OCI-LY7 (cell line): ENCODE measurements around the gene MYRIP. TPM values are rescaled to one million over a fixed set of nuclear protein-coding genes. Genes with fewer than 3 reads are reported as not detected.

Experiments
- BruUV-seq: library from RNA; stranded (reverse); fragments of 400-500 nt; replicated peaks from 2 replicates; lab custom pipeline; 2021; lab: Mats Ljungman, UMichigan
- CTCF ChIA-PET: fragments of 300-600 bp; sonication (Branson Sonifier 250); formaldehyde crosslinking; loops from one replicate; lab custom pipeline; 2022; ENCODE audit warnings: antibody characterized with exemption; ENCODE audit not compliant: unreplicated experiment; lab: Charles Lee
- POLR2A ChIA-PET: fragments of 300-600 bp; sonication (Branson Sonifier 250); formaldehyde crosslinking; loops from one replicate; lab custom pipeline; 2022; ENCODE audit warnings: antibody characterized with exemption; lab: Charles Lee
- DNase-seq: peaks from one replicate; pipeline ENCODE4 v3.0.0-alpha.2; 2015; ENCODE audit warnings: low spot score
- H2AFZ ChIP-seq: fragments of 200-600 bp; sonication (generic), shearing (Covaris generic); 2 replicates; pipeline ENCODE4 v1.6.1; 2014; ENCODE audit warnings: mild to moderate bottlenecking, antibody characterized with exemption, low read length, moderate library complexity
- H3K27ac ChIP-seq: fragments of 200-600 bp; sonication (generic); 2 replicates; pipeline ENCODE4 v1.5.1; 2014; ENCODE audit warnings: mixed run types, low read depth, mild to moderate bottlenecking, moderate library complexity, low read length, inconsistent platforms; ENCODE audit not compliant: poor library complexity, severe bottlenecking
- H3K36me3 ChIP-seq: fragments of 200-600 bp; sonication (generic); 2 replicates; pipeline ENCODE4 v1.6.1; 2014; ENCODE audit warnings: mild to moderate bottlenecking, antibody characterized with exemption, low read length, moderate library complexity, mixed read lengths; ENCODE audit not compliant: insufficient read depth
- H3K4me1 ChIP-seq: fragments of 200-600 bp; sonication (generic); 2 replicates; pipeline ENCODE4 v1.5.1; 2014; ENCODE audit warnings: mild to moderate bottlenecking, low read length; ENCODE audit not compliant: insufficient read depth, poor library complexity, severe bottlenecking
- H3K4me2 ChIP-seq: fragments of 200-600 bp; sonication (generic); 2 replicates; pipeline ENCODE4 v1.6.1; 2014; ENCODE audit warnings: mild to moderate bottlenecking, low read length
- H3K4me3 ChIP-seq: fragments of 200-600 bp; sonication (generic); 2 replicates; pipeline ENCODE4 v1.5.1; 2014; ENCODE audit warnings: mild to moderate bottlenecking, low read depth, low read length; ENCODE audit not compliant: poor library complexity, severe bottlenecking
- H3K79me2 ChIP-seq: fragments of 200-600 bp; sonication (generic); 2 replicates; pipeline ENCODE4 v1.6.1; 2016; ENCODE audit warnings: low read depth, mild to moderate bottlenecking, low read length, moderate library complexity, mixed read lengths; ENCODE audit not compliant: insufficient read depth
- H3K9me2 ChIP-seq: fragments of 200-600 bp; sonication (generic); 2 replicates; pipeline ENCODE4 v1.6.1; 2016; ENCODE audit warnings: mild to moderate bottlenecking, low read length, mixed read lengths; ENCODE audit not compliant: insufficient read depth
- H3K9me3 ChIP-seq: fragments of 200-600 bp; sonication (generic); 2 replicates; pipeline ENCODE4 v1.6.1; 2014; ENCODE audit warnings: mild to moderate bottlenecking, mixed run types, low read length, mixed read lengths
- H4K20me1 ChIP-seq: fragments of 200-600 bp; sonication (generic); 2 replicates; pipeline ENCODE4 v1.6.1; 2014; ENCODE audit warnings: mild to moderate bottlenecking, antibody characterized with exemption, low read length, moderate library complexity, mixed read lengths; ENCODE audit not compliant: insufficient read depth
- CTCF ChIP-seq: fragments of 200-600 bp; sonication (generic); conservative IDR thresholded peaks from 2 replicates; pipeline ENCODE4 v1.5.1; 2014; ENCODE audit warnings: mild to moderate bottlenecking, antibody characterized with exemption, low read length, moderate library complexity, mixed read lengths
- EZH2phosphoT487 ChIP-seq: fragments of 200-600 bp; sonication (generic); IDR thresholded peaks from 2 replicates; pipeline ENCODE4 v1.6.1; 2018; ENCODE audit warnings: low read depth, borderline replicate concordance, mild to moderate bottlenecking, mixed run types, antibody characterized with exemption, low read length, moderate library complexity, mixed read lengths
- intact Hi-C: fragments of 100-400 bp; cut with micrococcal nuclease; formaldehyde crosslinking; loops from one replicate; pipeline ENCODE4 v1.10.0; 2022; ENCODE audit not compliant: unreplicated experiment
- total RNA-seq, 2 experiments: library from RNA; depleted of rRNA in 1 of 2; stranded (reverse); fragments of >200 nt in 1 of 2; shearing (Covaris generic) in 1 of 2; gene quantifications; 2 replicates each; pipeline ENCODE4 v1.2.3, GENCODE V29; 2014 to 2022

MYRIP gene
- total RNA-seq, 2 experiments from 2014 or later: not detected

- H3K36me3 ChIP-seq: no peaks in the 10 kb centered on the region
These were observed 269.2 kb downstream of the MYRIP start for GRCh38 chr3:40078590-40078989.

GRCh38 chr3:40079203-40079846 lies 269.9 kb downstream of the MYRIP start:
- ChIA-PET POLR2A (no interaction called here), CTCF (no interaction called here)
- H3K4me2 ChIP-seq: no peak overlapping the region
- intact Hi-C loops: no loop called here
- no peak for TF ChIP-seq EZH2phosphoT487
- no peak overlapping the region for H3K27ac ChIP-seq
- H3K4me3 ChIP-seq: no peak overlapping the region
- H3K79me2 ChIP-seq: no peaks in the 10 kb centered on the region
- no TSS peak for BruUV-seq
- no peak for DNase-seq
- H3K4me1 ChIP-seq: no peaks in the 10 kb centered on the region
- H3K9me2 ChIP-seq: no peaks in the 10 kb centered on the region
- H4K20me1 ChIP-seq: no peaks in the 10 kb centered on the region
- no peaks in the 10 kb centered on the region for H3K9me3 ChIP-seq
- no peaks in the 10 kb centered on the region for H3K36me3 ChIP-seq
- H2AFZ ChIP-seq: no peak overlapping the region

More at GRCh38 chr3:40078590-40078989, 269.2 kb downstream of the MYRIP start:
- Histone ChIP-seq H3K27ac (no peak overlapping the region), H2AFZ (no peak overlapping the region), H3K4me2 (no peak overlapping the region), H3K9me3 (no peaks in the 10 kb centered on the region), H3K4me1 (no peaks in the 10 kb centered on the region), H3K79me2 (no peaks in the 10 kb centered on the region), H3K4me3 (no peak overlapping the region), H3K9me2 (no peaks in the 10 kb centered on the region), H4K20me1 (no peaks in the 10 kb centered on the region)
- no peak for DNase-seq
- intact Hi-C loops: no loop called here
- ChIA-PET POLR2A (no interaction called here), CTCF (no interaction called here)
- TF ChIP-seq CTCF: no peak
- no peak for TF ChIP-seq EZH2phosphoT487
- BruUV-seq: no TSS peak

- no peaks in the 10 kb centered on the region for H4K20me1 ChIP-seq
- no TSS peak for BruUV-seq
- H3K79me2 ChIP-seq: no peaks in the 10 kb centered on the region
- intact Hi-C loops: no loop called here
- CTCF ChIA-PET: no interaction called here
- no peak for DNase-seq
- H3K27ac ChIP-seq: no peak overlapping the region
- H3K4me2 ChIP-seq: no peak overlapping the region
- TF ChIP-seq EZH2phosphoT487: no peak
- no peak for TF ChIP-seq CTCF
- H3K9me3 ChIP-seq: no peaks in the 10 kb centered on the region
- H3K9me2 ChIP-seq: no peaks in the 10 kb centered on the region
- H3K4me1 ChIP-seq: no peaks in the 10 kb centered on the region
- POLR2A ChIA-PET: no interaction called here
- no peaks in the 10 kb centered on the region for H3K36me3 ChIP-seq
- no peak overlapping the region for H3K4me3 ChIP-seq
- no peak overlapping the region for H2AFZ ChIP-seq
These were observed 270.4 kb downstream of the MYRIP start for GRCh38 chr3:40079847-40080240.
